MCF 10A (cell line): ENCODE results near the gene IL36RN. TPM values are rescaled to one million over a fixed set of nuclear protein-coding genes. Genes with fewer than 3 reads are reported as not detected.

Source experiments
- BruUV-seq: library from RNA; stranded (reverse); fragments of 400-500 nt; replicated peaks from 2 replicates; lab custom pipeline; 2021; lab: Mats Ljungman, UMichigan
- CTCF ChIA-PET: fragments of 300-600 bp; sonication (Branson Sonifier 250); formaldehyde crosslinking; extraction: SDS; loops from one replicate; lab custom pipeline; 2021; ENCODE audit warnings: antibody characterized with exemption, inconsistent platforms; lab: Yijun Ruan, JAX
- POLR2A ChIA-PET: fragments of 300-600, 350-650 bp; sonication (Branson Sonifier 250); formaldehyde crosslinking; extraction: SDS; loops from one replicate; lab custom pipeline; 2020; ENCODE audit warnings: antibody characterized with exemption, inconsistent platforms; lab: Yijun Ruan, JAX
- DNase-seq: peaks from one replicate; pipeline ENCODE4 v3.0.0-alpha.2; 2018; ENCODE audit not compliant: unreplicated experiment
- H3K27ac Mint-ChIP-seq: one replicate; pipeline ENCODE4 v1.8.0; 2022; ENCODE audit warnings: mild to moderate bottlenecking, low read depth, mixed read lengths; ENCODE audit not compliant: unreplicated experiment
- H3K27me3 Mint-ChIP-seq: one replicate; pipeline ENCODE4 v1.8.0; 2022; ENCODE audit warnings: mixed read lengths; ENCODE audit not compliant: insufficient read depth, unreplicated experiment
- H3K36me3 Mint-ChIP-seq: one replicate; pipeline ENCODE4 v1.8.0; 2022; ENCODE audit warnings: mild to moderate bottlenecking, moderate library complexity, mixed read lengths; ENCODE audit not compliant: insufficient read depth, unreplicated experiment
- H3K4me1 Mint-ChIP-seq: one replicate; pipeline ENCODE4 v1.8.0; 2022; ENCODE audit warnings: mixed read lengths; ENCODE audit not compliant: insufficient read depth, unreplicated experiment
- H3K4me3 Mint-ChIP-seq: one replicate; pipeline ENCODE4 v1.8.0; 2022; ENCODE audit warnings: mild to moderate bottlenecking, moderate library complexity, mixed read lengths; ENCODE audit not compliant: unreplicated experiment
- H3K9me3 Mint-ChIP-seq: one replicate; pipeline ENCODE4 v1.8.0; 2022; ENCODE audit warnings: mixed read lengths; ENCODE audit not compliant: unreplicated experiment
- intact Hi-C: fragments of 100-400 bp; cut with micrococcal nuclease; formaldehyde crosslinking; loops from 2 replicates; pipeline ENCODE4 v1.14.1; 2022
- total RNA-seq: library from RNA; stranded (reverse); gene quantifications from 2 replicates; pipeline ENCODE4 v1.2.3, GENCODE V29; 2022
- TF ChIP-seq, protein P1 (sequence below): fragments of 200-600 bp; IDR thresholded peaks from one replicate; pipeline ENCODE4 v1.8.0; 2022; ENCODE audit warnings: antibody characterized with exemption, mild to moderate bottlenecking; ENCODE audit not compliant: unreplicated experiment

IL36RN gene
- total RNA-seq, 1 experiment from 2014 or later, result not detected

DNA sequence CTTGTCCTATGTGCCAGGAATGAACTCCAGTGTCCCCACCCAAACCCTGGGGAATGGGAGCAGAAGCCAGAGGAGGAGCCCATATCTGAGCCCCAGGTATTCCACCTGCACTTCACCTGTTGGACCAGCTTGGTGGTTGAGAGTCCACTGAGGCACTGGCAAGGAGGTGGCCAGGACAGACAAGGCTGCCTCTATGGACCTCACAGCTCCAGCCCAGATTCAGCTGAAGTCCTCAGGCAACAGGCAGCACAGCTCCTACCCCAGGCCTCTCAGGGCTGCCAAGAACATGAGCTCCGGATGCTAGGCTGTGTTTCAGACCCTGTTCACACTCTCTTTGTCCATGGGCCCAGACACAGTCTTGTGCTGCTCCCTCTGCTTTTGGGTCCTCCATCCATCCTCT is 5.9 kb downstream of the IL36RN start:
- TF ChIP-seq, protein P1, sequence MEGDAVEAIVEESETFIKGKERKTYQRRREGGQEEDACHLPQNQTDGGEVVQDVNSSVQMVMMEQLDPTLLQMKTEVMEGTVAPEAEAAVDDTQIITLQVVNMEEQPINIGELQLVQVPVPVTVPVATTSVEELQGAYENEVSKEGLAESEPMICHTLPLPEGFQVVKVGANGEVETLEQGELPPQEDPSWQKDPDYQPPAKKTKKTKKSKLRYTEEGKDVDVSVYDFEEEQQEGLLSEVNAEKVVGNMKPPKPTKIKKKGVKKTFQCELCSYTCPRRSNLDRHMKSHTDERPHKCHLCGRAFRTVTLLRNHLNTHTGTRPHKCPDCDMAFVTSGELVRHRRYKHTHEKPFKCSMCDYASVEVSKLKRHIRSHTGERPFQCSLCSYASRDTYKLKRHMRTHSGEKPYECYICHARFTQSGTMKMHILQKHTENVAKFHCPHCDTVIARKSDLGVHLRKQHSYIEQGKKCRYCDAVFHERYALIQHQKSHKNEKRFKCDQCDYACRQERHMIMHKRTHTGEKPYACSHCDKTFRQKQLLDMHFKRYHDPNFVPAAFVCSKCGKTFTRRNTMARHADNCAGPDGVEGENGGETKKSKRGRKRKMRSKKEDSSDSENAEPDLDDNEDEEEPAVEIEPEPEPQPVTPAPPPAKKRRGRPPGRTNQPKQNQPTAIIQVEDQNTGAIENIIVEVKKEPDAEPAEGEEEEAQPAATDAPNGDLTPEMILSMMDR, result no peak
- Mint-ChIP-seq H3K9me3 (peaks cover 8% of the 10 kb centered on the region), H3K36me3 (peaks cover 6% of the 10 kb centered on the region), H3K27me3 (no peaks in the 10 kb centered on the region), H3K4me1 (peaks cover 13% of the 10 kb centered on the region), H3K27ac (no peak overlapping the region), H3K4me3 (no peak overlapping the region)
- ChIA-PET CTCF (no interaction called here), POLR2A (no interaction called here)
- BruUV-seq, result no TSS peak
- DNase-seq, result no peak
- intact Hi-C loops, result no loop called here

DNA sequence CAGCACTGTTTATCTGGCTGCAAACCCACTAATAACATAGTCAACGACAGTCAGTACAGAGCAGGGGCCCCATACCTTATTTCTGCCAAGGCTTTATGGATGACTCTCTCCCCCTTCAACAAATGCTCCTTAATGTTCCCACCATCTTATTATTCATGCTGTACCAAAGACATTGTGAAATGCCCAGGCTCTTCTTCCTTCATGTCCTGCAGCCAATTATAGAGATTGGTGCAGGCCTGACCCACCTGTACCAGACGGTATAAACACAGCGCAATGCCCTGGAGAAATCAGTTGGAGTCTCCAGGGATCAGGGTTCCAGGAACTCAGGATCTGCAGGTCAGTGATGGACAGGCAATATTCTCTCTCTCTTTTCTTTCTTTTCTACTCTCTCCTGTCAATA is 8.7 kb downstream of the IL36RN start, which contains the start of gene IL1F10:
Gene IL1F10, plus strand, starts transcription at position 290 of the 400 bp plus-strand sequence. CDS start 4,769 bp downstream, outside the sequence.
- no peak within 1 kb of the TSS for H3K4me3 Mint-ChIP-seq
- ChIA-PET POLR2A (interaction anchor here (1.5 kb wide), 1 partner anchor 10 kb away, joined by 3 read pairs; no protein-coding TSS in a partner anchor), CTCF (interaction anchor here (1.0 kb wide), 1 partner anchor 109 kb away, joined by 3 read pairs; no protein-coding TSS in a partner anchor)
- TF ChIP-seq, protein P1, result no peak
- no peaks in the 10 kb centered on the region for H3K27me3 Mint-ChIP-seq
- intact Hi-C loops, result no loop called here
- no peak within 1 kb of the TSS for H3K27ac Mint-ChIP-seq
- peaks cover 8% of the 10 kb centered on the region for H3K9me3 Mint-ChIP-seq
- no peak for DNase-seq
- BruUV-seq, result no TSS peak
- peaks cover 15% of the 10 kb centered on the region for H3K4me1 Mint-ChIP-seq
- H3K36me3 Mint-ChIP-seq, result peaks cover 6% of the 10 kb centered on the region

DNA sequence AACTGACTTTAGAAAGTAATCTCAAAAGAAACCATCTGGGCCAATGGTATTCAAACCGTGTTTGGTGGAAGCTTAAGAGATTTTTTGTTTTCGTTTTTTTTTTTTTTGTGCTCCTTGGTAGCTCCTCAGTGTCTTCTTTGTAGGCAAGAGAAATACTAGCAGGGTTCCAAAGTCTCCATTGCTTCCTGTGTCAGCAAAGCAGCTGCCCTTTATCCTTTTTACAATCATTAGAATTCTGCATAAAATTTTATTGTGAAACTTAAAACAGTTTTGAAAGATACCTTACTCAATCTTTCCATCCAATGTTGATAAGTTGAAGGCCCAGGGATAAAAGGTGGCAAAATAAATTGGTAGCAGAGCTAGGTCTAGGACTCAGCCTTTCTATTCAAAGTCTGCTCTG is 9.3 kb downstream of the IL36RN start:
- TF ChIP-seq, protein P1, result no peak
- BruUV-seq, result no TSS peak
- Mint-ChIP-seq H3K9me3 (peaks cover 8% of the 10 kb centered on the region), H3K36me3 (peaks cover 6% of the 10 kb centered on the region), H3K27me3 (no peaks in the 10 kb centered on the region), H3K27ac (no peak overlapping the region), H3K4me3 (no peak overlapping the region), H3K4me1 (peaks cover 15% of the 10 kb centered on the region)
- intact Hi-C loops, result no loop called here
- CTCF ChIA-PET, result interaction anchor here (1.0 to 1.1 kb wide), 2 partner anchors 13 to 109 kb away, joined by 3 read pairs; no protein-coding TSS in a partner anchor
- DNase-seq, result no peak
- POLR2A ChIA-PET, result interaction anchor here (1.5 kb wide), 1 partner anchor 10 kb away, joined by 3 read pairs; no protein-coding TSS in a partner anchor

DNA sequence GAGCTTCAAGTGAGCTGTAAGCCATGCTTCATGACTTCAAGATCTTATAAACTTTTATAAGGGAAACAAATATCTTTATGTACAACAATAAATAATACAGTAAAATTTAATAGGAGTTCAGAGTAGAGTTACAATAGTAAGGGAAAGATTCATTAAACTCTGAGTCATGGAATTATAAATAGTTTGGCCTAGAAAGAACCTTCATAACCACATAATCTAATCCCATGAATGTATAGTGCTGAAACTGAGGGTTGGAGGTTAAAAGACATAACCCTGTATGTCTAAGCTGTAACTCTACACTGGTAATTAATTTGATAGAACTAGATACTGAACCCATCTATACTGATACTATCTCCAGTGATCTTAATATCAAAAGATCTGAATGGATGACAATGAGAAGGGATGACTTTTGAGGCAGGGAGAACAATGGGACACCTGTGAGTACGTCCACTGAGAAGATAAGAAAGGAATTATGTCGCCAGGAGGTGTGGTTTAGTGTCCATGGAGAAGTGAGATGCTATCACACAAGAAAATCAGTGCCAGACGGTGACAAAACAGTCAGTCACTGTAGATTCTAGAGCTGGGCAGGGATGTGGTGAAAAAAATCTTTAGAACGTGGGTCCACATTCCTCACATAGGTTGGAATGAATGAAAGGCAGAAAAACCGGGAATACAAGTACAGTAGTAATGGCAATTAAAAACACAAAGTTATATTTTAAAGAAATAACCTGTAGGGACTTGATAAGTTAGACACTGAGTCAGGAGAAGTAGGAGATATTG is 9.9 kb downstream of the IL36RN start:
- CTCF ChIA-PET, result interaction anchor here (0.7 to 1.7 kb wide), 4 partner anchors 10 to 110 kb away, joined by 3 to 4 read pairs (median 4); no protein-coding TSS in a partner anchor
- peaks cover 8% of the 10 kb centered on the region for H3K9me3 Mint-ChIP-seq
- intact Hi-C loops, result no loop called here
- no peak overlapping the region for H3K4me3 Mint-ChIP-seq
- no TSS peak for BruUV-seq
- H3K4me1 Mint-ChIP-seq, result peaks cover 15% of the 10 kb centered on the region
- H3K27me3 Mint-ChIP-seq, result no peaks in the 10 kb centered on the region
- peaks cover 6% of the 10 kb centered on the region for H3K36me3 Mint-ChIP-seq
- DNase-seq, result no peak
- POLR2A ChIA-PET, result interaction anchor here (1.5 kb wide), 1 partner anchor 9 kb away, joined by 3 read pairs; no protein-coding TSS in a partner anchor
- no peak overlapping the region for H3K27ac Mint-ChIP-seq
- TF ChIP-seq, protein P1, result no peak
